GM12878 (cell line): ENCODE results near the gene KISS1R. TPM values are rescaled to one million over a fixed set of nuclear protein-coding genes. Genes with fewer than 3 reads are reported as not detected.
A peak's percentile ranks its signal among the peaks of the same experiment; 100 is the strongest.

Experiments
- ATF3 ChIP-seq: IDR thresholded peaks from 2 replicates; pipeline ENCODE4 v1.6.1; 2011; ENCODE audit warnings: low read depth, mild to moderate bottlenecking, low read length, moderate library complexity, borderline replicate concordance; ENCODE audit errors: extremely low read depth
- BCL3 ChIP-seq: IDR thresholded peaks from 2 replicates; pipeline ENCODE4 v1.6.1; 2011; ENCODE audit warnings: borderline replicate concordance, low read depth, mild to moderate bottlenecking, moderate library complexity, low read length; ENCODE audit not compliant: insufficient read depth, poor library complexity, severe bottlenecking
- CTCF ChIP-seq, 3 experiments: IDR thresholded peaks in 2 of 3; conservative IDR thresholded peaks in 1 of 3; 2 replicates each; pipeline ENCODE4 v1.5.1; 2011; ENCODE audit warnings: low read depth in 3 of 3, low read length in 3 of 3, mild to moderate bottlenecking in 3 of 3, control low read depth in 2 of 3, moderate library complexity in 2 of 3, inconsistent platforms in 1 of 3, mixed read lengths in 1 of 3; ENCODE audit not compliant: control insufficient read depth in 2 of 3, insufficient read depth in 1 of 3; ENCODE audit errors: extremely low read depth in 1 of 3
- GABPA ChIP-seq: IDR thresholded peaks from 2 replicates; pipeline ENCODE4 v1.6.1; 2014; ENCODE audit warnings: antibody characterized with exemption, low read depth, mild to moderate bottlenecking, inconsistent platforms
- GATAD2B ChIP-seq: fragments of 450-650 bp; conservative IDR thresholded peaks from 2 replicates; pipeline ENCODE4 v1.6.1; 2017; ENCODE audit warnings: low read depth, mild to moderate bottlenecking, moderate library complexity
- NFYA ChIP-seq: IDR thresholded peaks from 2 replicates; pipeline ENCODE4 v1.6.1; 2011; ENCODE audit warnings: low read depth, mild to moderate bottlenecking, low read length, improper control_type of control experiment, borderline replicate concordance
- NKRF ChIP-seq: fragments of 450-650 bp; conservative IDR thresholded peaks from 2 replicates; pipeline ENCODE4 v1.6.1; 2017; ENCODE audit warnings: mild to moderate bottlenecking, moderate library complexity
- NRF1 ChIP-seq: conservative IDR thresholded peaks from 2 replicates; pipeline ENCODE4 v1.6.1; 2011; ENCODE audit warnings: mild to moderate bottlenecking, low read depth, low read length, improper control_type of control experiment
- PML ChIP-seq: IDR thresholded peaks from 2 replicates; pipeline ENCODE4 v1.6.1; 2012; ENCODE audit warnings: low read length, inconsistent platforms
- POLR2A ChIP-seq: IDR thresholded peaks from 2 replicates; pipeline ENCODE4 v1.6.1; 2011; ENCODE audit warnings: low read depth, mild to moderate bottlenecking, low read length
- POLR2AphosphoS5 ChIP-seq: IDR thresholded peaks from 2 replicates; pipeline ENCODE4 v1.6.1; 2011; ENCODE audit warnings: mild to moderate bottlenecking, low read length, inconsistent platforms
- SIX5 ChIP-seq: IDR thresholded peaks from 2 replicates; pipeline ENCODE4 v1.6.1; 2011; ENCODE audit warnings: mild to moderate bottlenecking, low read depth, low read length, moderate library complexity; ENCODE audit not compliant: severe bottlenecking
- SMAD1 ChIP-seq: fragments of 450-650 bp; IDR thresholded peaks from 2 replicates; pipeline ENCODE4 v1.6.1; 2018; ENCODE audit warnings: mild to moderate bottlenecking, low read depth; ENCODE audit not compliant: partially characterized antibody
- SMARCA5 ChIP-seq: fragments of 450-650 bp; IDR thresholded peaks from 2 replicates; pipeline ENCODE4 v1.6.1; 2017; ENCODE audit warnings: mild to moderate bottlenecking
- SMC3 ChIP-seq: IDR thresholded peaks from 2 replicates; pipeline ENCODE4 v1.6.1; 2011; ENCODE audit warnings: low read length, improper control_type of control experiment, borderline replicate concordance
- SUZ12 ChIP-seq: fragments of 200-600 bp; sonication (generic); IDR thresholded peaks from one replicate; pipeline ENCODE4 v1.6.1; 2018; ENCODE audit warnings: antibody characterized with exemption, mild to moderate bottlenecking; ENCODE audit not compliant: unreplicated experiment
- TCF12 ChIP-seq: IDR thresholded peaks from 2 replicates; pipeline ENCODE4 v1.6.1; 2011; ENCODE audit warnings: low read depth, mild to moderate bottlenecking, low read length
- TCF7 ChIP-seq: IDR thresholded peaks from 2 replicates; pipeline ENCODE4 v1.6.1; 2014; ENCODE audit warnings: antibody characterized with exemption, borderline replicate concordance
- ZBTB40 ChIP-seq: fragments of 450-650 bp; IDR thresholded peaks from 2 replicates; pipeline ENCODE4 v1.6.1; 2016; ENCODE audit warnings: mild to moderate bottlenecking, moderate library complexity, borderline replicate concordance
- ZNF217 ChIP-seq: fragments of 450-650 bp; IDR thresholded peaks from 2 replicates; pipeline ENCODE4 v1.6.1; 2017; ENCODE audit warnings: antibody characterized with exemption, mild to moderate bottlenecking
- ZNF274 ChIP-seq: IDR thresholded peaks from one replicate; pipeline ENCODE4 v1.8.0; 2011; ENCODE audit not compliant: insufficient read length, insufficient read depth
- polyA plus RNA-seq, 11 experiments: library from polyadenylated mRNA; depleted of rRNA in 4 of 11; unstranded in 6 of 11; stranded (reverse) in 5 of 11; fragments of >200 nt; fragmentation: Nextera tagmentation in 4 of 11; fragmentation: Illumina TruSeq in 1 of 11; extraction: Ambion mirVana in 4 of 11; extraction: Trizol in 1 of 11; gene quantifications; 1 replicate in 1 of 11; 2 replicates in 10 of 11; pipeline versions ENCODE4 v1.2.1 to v1.2.3, GENCODE V29; 2011 to 2016; ENCODE audit warnings: inconsistent platforms in 2 of 11, missing spikeins in 2 of 11, low read depth in 1 of 11
- total RNA-seq, 4 experiments: library from RNA; depleted of rRNA in 3 of 4; stranded (reverse); fragments of >200 nt in 3 of 4; fragmentation: Illumina TruSeq in 1 of 4; extraction: Trizol in 1 of 4; gene quantifications; 2 replicates each; pipeline versions ENCODE4 v1.2.1 to v1.2.3, GENCODE V29; 2013 to 2021

Gene KISS1R
- total and polyA plus RNA-seq, 10 of the 15 experiments (the other 5 are each of a cell fraction or from before 2014, with no cell fraction given): 0.13 to 2.7 (median 1.4) TPM; not detected in 3

- TF ChIP-seq PML: no peak
- no peak for TF ChIP-seq BCL3
- TF ChIP-seq GATAD2B: peak; percentile 87; the same call in 1 of the 2 replicates
- TF ChIP-seq SUZ12: no peak
- TF ChIP-seq TCF7: no peak
- peak; percentile 87 for TF ChIP-seq ZNF217
- 0 out of 2 replicates have a peak, but pooled peaks have one; percentile 28 for TF ChIP-seq POLR2AphosphoS5
- TF ChIP-seq SMC3: 0 out of 2 replicates have a peak, but pooled peaks have one; percentile 23
- TF ChIP-seq CTCF (IDR thresholded peaks at IDR 0.05 in 2 of 3, conservative IDR thresholded peaks at IDR 0.05 in 1 of 3; ENCODE audit: control insufficient read depth in 2 of 3, extremely low read depth in 1 of 3, insufficient read depth in 1 of 3, low read depth in 3 of 3, low read length in 3 of 3): peak in 1 of 3 experiments; percentile 26; a peak in 3 of 6 replicates
- TF ChIP-seq NFYA: no peak
- TF ChIP-seq NKRF: peak; percentile 41; the same call in 1 of the 2 replicates
- no peak for TF ChIP-seq SMAD1
- no peak for TF ChIP-seq TCF12
- no peak for TF ChIP-seq GABPA
- no peak for TF ChIP-seq SIX5
- TF ChIP-seq ATF3: no peak
- peak; percentile 95 for TF ChIP-seq SMARCA5
- no peak for TF ChIP-seq NRF1
- no peak for TF ChIP-seq ZBTB40
- TF ChIP-seq ZNF274: no peak
- peak; percentile 60; the same call in 1 of the 2 replicates for TF ChIP-seq POLR2A
Observed at GRCh38 chr19:947090-947706, 30.1 kb downstream of the KISS1R start (continued).
